T-helper 1 cell treated with Interleukin-12 subunit alpha and Interleukin-12 subunit beta and Interleukin-4 antibody, amounts not matched to agents 30 ng/mL and 1 ng/mL, for 36 hours (primary cell): ENCODE measurements around the gene NPW. TPM values are rescaled to one million over a fixed set of nuclear protein-coding genes. Genes with fewer than 3 reads are reported as not detected.

ENCODE experiments used
- total RNA-seq: library from RNA; stranded (reverse); gene quantifications from 2 replicates; pipeline ENCODE4 v1.2.3, GENCODE V29; 2022

The NPW gene
- total RNA-seq, 1 donor from 2014 or later = 0.37 TPM

Other genes starting within 250 kb of the NPW start
- 52.0 and 56.9 TPM in 2 replicates for gene NME3, start 248.2 kb upstream of the NPW start, total RNA-seq
- gene EME2, start 247.0 kb upstream of the NPW start, total RNA-seq = 39.9 and 44.4 TPM in 2 replicates
- gene MRPS34, start 246.7 kb upstream of the NPW start, total RNA-seq = 112 and 118 TPM in 2 replicates
- gene SPSB3, start 237.2 kb upstream of the NPW start, total RNA-seq = 37.3 TPM in 2 replicates
- 52.9 and 53.7 TPM in 2 replicates for gene NUBP2, start 236.8 kb upstream of the NPW start, total RNA-seq
- gene IGFALS, start 226.1 kb upstream of the NPW start, total RNA-seq = 0.22 TPM in 2 replicates
- gene HAGH, start 193.0 kb upstream of the NPW start, total RNA-seq = 50.5 and 50.9 TPM in 2 replicates
- 10.1 and 12.4 TPM in 2 replicates for gene FAHD1, start 192.6 kb upstream of the NPW start, total RNA-seq
- gene MEIOB, start 147.6 kb upstream of the NPW start, total RNA-seq = not detected in 2 replicates
- not detected in 2 replicates for gene HS3ST6, start 101.4 kb upstream of the NPW start, total RNA-seq
- gene MSRB1, start 76.6 kb upstream of the NPW start, total RNA-seq = 24.4 and 26.6 TPM in 2 replicates
- not detected in 2 replicates for gene RPL3L, start 65.1 kb upstream of the NPW start, total RNA-seq
- 118 and 120 TPM in 2 replicates for gene NDUFB10, start 60.2 kb upstream of the NPW start, total RNA-seq
- gene RPS2, start 55.0 kb upstream of the NPW start, total RNA-seq = 2,266 and 2,280 TPM in 2 replicates
- gene RNF151, start 52.9 kb upstream of the NPW start, total RNA-seq = 0.27 TPM in 1 of 2 replicates, not detected in the other
- 36.2 and 39.6 TPM in 2 replicates for gene TBL3, start 47.7 kb upstream of the NPW start, total RNA-seq
- gene NOXO1, start 38.3 kb upstream of the NPW start, total RNA-seq = 0.37 and 0.61 TPM in 2 replicates
- gene GFER, start 35.6 kb upstream of the NPW start, total RNA-seq = 26.4 and 32.7 TPM in 2 replicates
- 20.8 and 23.2 TPM in 2 replicates for gene SYNGR3, start 29.8 kb upstream of the NPW start, total RNA-seq
- gene ZNF598, start 10.0 kb upstream of the NPW start, total RNA-seq = 71.1 and 73.9 TPM in 2 replicates
- gene NHERF2, start 7.1 kb downstream of the NPW start, total RNA-seq = 1.9 and 2.4 TPM in 2 replicates
- 24.2 and 31.1 TPM in 2 replicates for gene NTHL1, start 28.0 kb downstream of the NPW start, total RNA-seq
- gene TSC2, start 28.2 kb downstream of the NPW start, total RNA-seq = 130 and 131 TPM in 2 replicates
- 77.2 and 78.4 TPM in 2 replicates for gene PKD1, start 116.1 kb downstream of the NPW start, total RNA-seq
- 0.44 TPM in 1 of 2 replicates, not detected in the other for gene RAB26, start 128.8 kb downstream of the NPW start, total RNA-seq
- gene TRAF7, start 136.0 kb downstream of the NPW start, total RNA-seq = 56.7 and 57.3 TPM in 2 replicates
- 0.05 TPM in 2 replicates for gene CASKIN1, start 176.8 kb downstream of the NPW start, total RNA-seq
- gene MLST8, start 185.7 kb downstream of the NPW start, total RNA-seq = 36.8 and 38.3 TPM in 2 replicates
- gene BRICD5, start 191.1 kb downstream of the NPW start, total RNA-seq = 7.6 and 12.5 TPM in 2 replicates
- gene PGP, start 195.1 kb downstream of the NPW start, total RNA-seq = 22.3 and 24.0 TPM in 2 replicates
- 30.5 and 33.8 TPM in 2 replicates for gene E4F1, start 203.8 kb downstream of the NPW start, total RNA-seq
- 3.1 and 3.2 TPM in 2 replicates for gene DNASE1L2, start 216.7 kb downstream of the NPW start, total RNA-seq
- 30.1 and 33.4 TPM in 2 replicates for gene ECI1, start 231.8 kb downstream of the NPW start, total RNA-seq
- 260 and 261 TPM in 2 replicates for gene RNPS1, start 248.3 kb downstream of the NPW start, total RNA-seq